Bronchial epithelial cell (primary cell): ENCODE results near the gene ZNF207. TPM values are rescaled to one million over a fixed set of nuclear protein-coding genes. Genes with fewer than 3 reads are reported as not detected.
"Not testable (repeated sequence)": the region's sequence is repeated elsewhere in the genome, so short reads cannot be mapped to it uniquely, and the experiment has no call there.

Experiments used
- DNase-seq: peaks from one replicate; pipeline ENCODE4 v3.0.0-alpha.2; 2010; ENCODE audit warnings: low read depth
- FAIRE-seq: peaks from 2 replicates; lab custom pipeline; 2011; peaks lifted over from hg19 to GRCh38; lab: Jason Lieb, UNC
- H3K27me3 ChIP-seq: 2 replicates; pipeline ENCODE4 v1.5.1; 2011; ENCODE audit warnings: low read length; ENCODE audit not compliant: control insufficient read depth, insufficient read depth
- H3K36me3 ChIP-seq: 2 replicates; pipeline ENCODE4 v1.5.1; 2011; ENCODE audit warnings: low read length; ENCODE audit not compliant: control insufficient read depth, insufficient read depth
- H3K4me3 ChIP-seq: 2 replicates; pipeline ENCODE4 v1.5.1; 2011; ENCODE audit warnings: mild to moderate bottlenecking, low read depth, low read length, control low read depth
- total RNA-seq: library from RNA; depleted of rRNA; stranded (reverse); fragments of >200 nt; gene quantifications from 2 replicates; pipeline ENCODE4 v1.2.1, GENCODE V29; 2014
- TF ChIP-seq, protein P1 (sequence below): IDR thresholded peaks from 2 replicates; pipeline ENCODE4 v1.5.1; 2011; ENCODE audit warnings: mild to moderate bottlenecking, moderate library complexity, low read length, control low read depth, inconsistent platforms; ENCODE audit not compliant: insufficient read depth, severe bottlenecking

ZNF207 gene
- total RNA-seq, 1 donor from 2014 or later: 58.7 TPM

DNA sequence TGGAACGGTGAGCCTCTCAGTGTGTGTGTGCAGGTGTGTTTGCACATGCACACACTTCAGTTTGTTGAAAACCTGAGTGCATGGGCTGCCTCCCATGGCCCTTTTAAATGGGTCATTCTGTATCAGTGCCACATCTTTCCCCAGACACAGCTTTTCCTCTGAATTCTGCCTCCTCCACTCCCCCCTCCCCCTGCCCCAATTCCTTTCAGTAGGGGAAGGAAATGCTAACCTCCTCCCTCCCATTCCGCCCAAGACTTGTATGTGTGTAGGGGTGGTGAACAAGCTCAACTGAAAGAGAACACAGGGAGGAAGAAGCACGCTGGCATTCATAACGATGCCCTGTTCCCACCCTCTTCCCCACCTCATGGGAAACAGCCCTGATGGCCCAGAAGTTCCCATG is 42.3 kb upstream of the ZNF207 start:
- peaks cover 2% of the 10 kb centered on the region for H3K27me3 ChIP-seq

DNA sequence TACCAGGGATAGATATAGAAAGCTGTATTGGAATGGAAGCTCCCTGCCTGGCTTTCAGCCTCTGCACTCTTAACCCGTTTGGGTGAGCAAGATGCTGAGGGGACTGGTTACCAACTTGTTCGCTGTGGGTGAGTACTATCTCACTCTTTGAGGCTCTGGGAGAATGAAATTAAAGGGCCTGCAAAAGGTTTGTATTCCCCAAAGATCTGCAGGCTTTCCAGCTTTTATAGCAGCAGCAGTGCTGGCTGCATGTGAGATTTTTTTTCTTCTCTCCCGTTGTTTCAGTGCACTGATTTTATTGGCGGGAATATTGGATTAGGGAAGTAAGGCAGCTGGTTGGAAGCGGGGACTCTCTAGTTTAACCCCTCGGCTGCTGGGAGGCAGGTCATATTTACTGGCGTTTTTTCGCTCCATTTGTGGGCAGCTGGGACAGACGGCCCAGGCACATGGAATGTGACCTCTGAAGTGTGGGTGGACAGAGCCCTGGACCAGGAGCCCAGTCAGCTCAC is 38.9 kb upstream of the ZNF207 start:
- no peak for DNase-seq
- Histone ChIP-seq H3K4me3 (no peak overlapping the region), H3K27me3 (peaks cover 2% of the 10 kb centered on the region), H3K36me3 (no peaks in the 10 kb centered on the region)
- no peak for FAIRE-seq
- TF ChIP-seq, protein P1, sequence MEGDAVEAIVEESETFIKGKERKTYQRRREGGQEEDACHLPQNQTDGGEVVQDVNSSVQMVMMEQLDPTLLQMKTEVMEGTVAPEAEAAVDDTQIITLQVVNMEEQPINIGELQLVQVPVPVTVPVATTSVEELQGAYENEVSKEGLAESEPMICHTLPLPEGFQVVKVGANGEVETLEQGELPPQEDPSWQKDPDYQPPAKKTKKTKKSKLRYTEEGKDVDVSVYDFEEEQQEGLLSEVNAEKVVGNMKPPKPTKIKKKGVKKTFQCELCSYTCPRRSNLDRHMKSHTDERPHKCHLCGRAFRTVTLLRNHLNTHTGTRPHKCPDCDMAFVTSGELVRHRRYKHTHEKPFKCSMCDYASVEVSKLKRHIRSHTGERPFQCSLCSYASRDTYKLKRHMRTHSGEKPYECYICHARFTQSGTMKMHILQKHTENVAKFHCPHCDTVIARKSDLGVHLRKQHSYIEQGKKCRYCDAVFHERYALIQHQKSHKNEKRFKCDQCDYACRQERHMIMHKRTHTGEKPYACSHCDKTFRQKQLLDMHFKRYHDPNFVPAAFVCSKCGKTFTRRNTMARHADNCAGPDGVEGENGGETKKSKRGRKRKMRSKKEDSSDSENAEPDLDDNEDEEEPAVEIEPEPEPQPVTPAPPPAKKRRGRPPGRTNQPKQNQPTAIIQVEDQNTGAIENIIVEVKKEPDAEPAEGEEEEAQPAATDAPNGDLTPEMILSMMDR: no peak

More for the DNA sequence above, 42.3 kb upstream of the ZNF207 start:
- FAIRE-seq (no peak), DNase-seq (no peak)
- TF ChIP-seq, protein P1: no peak
- no peak overlapping the region for H3K4me3 ChIP-seq
- no peaks in the 10 kb centered on the region for H3K36me3 ChIP-seq

DNA sequence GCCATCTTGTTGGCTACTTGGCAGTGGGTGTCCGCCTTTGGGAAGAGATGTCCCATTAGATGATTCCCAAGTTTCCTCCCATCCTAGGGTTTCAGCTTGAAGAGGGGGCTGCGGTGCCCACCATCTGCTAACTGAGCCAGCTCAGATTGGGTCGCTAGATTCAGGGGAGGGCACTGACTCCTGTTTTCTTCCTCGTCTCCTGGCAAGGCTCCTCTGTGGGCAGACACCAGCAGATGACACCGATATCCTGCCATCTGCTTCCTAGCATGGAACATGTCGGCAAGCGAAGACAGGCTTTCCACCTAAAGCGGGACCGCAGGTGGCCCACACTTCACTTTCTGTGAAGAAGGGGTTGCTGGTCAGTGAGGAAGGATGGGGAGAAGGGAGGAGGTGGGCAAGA is 35.3 kb upstream of the ZNF207 start:
- FAIRE-seq: no peak
- H3K36me3 ChIP-seq: no peaks in the 10 kb centered on the region
- no peak for DNase-seq
- TF ChIP-seq, protein P1: no peak
- no peak overlapping the region for H3K4me3 ChIP-seq
- peaks cover 2% of the 10 kb centered on the region for H3K27me3 ChIP-seq

DNA sequence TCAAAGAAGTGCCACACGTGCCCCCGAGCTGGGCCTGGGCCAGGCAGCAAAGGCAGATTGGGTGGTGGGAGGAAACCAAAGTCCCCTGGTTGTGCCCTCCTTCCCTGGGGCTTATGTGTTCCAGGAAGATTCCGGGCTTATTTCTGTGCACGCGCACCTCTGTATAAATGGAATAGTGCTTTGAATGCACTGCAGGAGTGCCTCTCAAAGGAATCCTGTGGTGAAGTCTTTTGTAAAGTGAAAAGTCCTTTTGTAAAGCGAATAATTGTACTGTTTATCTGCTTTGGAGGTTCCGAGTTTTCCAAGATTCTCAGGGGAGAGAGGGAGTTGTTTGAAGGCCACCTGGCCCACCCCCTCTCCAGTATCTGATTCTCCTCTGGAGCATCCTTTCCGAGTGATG is 34.8 kb upstream of the ZNF207 start:
- Histone ChIP-seq H3K4me3 (no peak overlapping the region), H3K27me3 (peaks cover 2% of the 10 kb centered on the region), H3K36me3 (no peaks in the 10 kb centered on the region)
- TF ChIP-seq, protein P1: no peak
- FAIRE-seq: no peak
- no peak for DNase-seq

DNA sequence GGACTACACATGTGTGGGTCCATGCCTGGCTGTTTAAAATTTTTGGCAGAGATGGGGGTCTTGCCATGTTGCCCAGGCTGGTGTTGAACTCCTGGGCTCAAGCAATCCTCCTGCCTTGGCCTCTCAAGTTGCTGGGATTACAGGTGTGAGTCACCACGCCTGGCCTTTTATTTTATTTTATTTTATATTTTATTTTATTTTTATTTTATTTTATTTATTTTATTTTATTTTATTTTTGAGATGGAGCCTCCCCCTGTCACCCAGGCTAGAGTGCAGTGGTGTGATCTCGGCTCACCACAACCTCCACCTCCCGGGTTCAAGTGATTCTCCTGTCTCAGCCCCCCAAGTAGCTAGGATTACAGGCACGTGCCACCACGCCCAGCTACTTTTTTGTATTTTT is 33.3 kb upstream of the ZNF207 start:
- not testable (repeated sequence) for FAIRE-seq, H3K27me3 ChIP-seq, H3K36me3 ChIP-seq, DNase-seq, H3K4me3 ChIP-seq

DNA sequence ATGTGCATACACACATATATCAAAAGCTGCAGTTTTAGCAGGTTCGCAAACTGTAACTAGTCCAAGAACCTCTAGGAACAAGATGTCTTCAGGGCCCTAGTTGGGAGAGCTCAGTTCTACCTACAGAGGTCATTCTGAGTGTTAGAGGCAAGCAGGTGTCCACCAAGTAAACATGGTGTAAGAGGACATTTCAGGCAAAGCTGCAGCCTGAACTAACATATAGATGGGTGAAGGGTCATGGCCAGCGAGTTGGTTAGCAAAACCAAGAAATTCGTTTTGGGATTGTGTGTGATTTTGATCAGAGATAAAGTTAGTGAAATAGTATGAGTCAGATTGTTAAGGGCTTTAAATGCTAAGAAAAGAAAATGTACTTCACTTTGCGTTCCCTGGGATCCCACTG is 32.6 kb upstream of the ZNF207 start:
- no peak for FAIRE-seq
- no peak for DNase-seq
- Histone ChIP-seq H3K4me3 (no peak overlapping the region), H3K36me3 (no peaks in the 10 kb centered on the region), H3K27me3 (peaks cover 2% of the 10 kb centered on the region)
- TF ChIP-seq, protein P1: no peak
